DND-41 (cell line): ENCODE measurements around the gene KRT84.

Experiments
- EZH2 ChIP-seq: IDR thresholded peaks from 3 replicates; pipeline ENCODE4 v1.6.1; 2012; ENCODE audit warnings: borderline replicate concordance, low read depth, mild to moderate bottlenecking, moderate library complexity, low read length, inconsistent platforms; ENCODE audit not compliant: severe bottlenecking
- TF ChIP-seq, protein P1 (sequence below): IDR thresholded peaks from 2 replicates; pipeline ENCODE4 v1.5.1; 2012; ENCODE audit warnings: borderline replicate concordance, low read length, moderate library complexity, mild to moderate bottlenecking; ENCODE audit not compliant: poor library complexity, severe bottlenecking; ENCODE audit errors: extremely low read depth

DNA sequence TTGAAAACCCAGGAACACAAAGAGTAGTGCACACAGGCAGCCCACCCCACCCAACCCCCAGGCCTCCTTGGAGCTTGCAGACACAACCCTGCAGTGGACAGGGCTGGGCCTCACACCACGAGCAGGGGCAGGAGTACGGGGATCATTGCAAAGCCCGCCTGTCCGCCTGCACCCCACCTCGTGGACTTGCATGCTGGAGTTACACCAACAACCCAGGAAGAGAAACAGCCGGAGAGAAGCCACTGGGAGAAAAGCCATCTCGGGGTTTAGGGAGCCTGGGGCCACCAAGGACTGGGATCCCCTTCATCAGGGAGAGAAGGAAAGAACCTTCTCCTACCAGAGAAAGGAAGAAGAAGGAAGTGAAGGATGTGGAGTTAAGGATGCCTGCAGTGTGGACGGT is 8.2 kb downstream of the KRT84 start:
- TF ChIP-seq, protein P1, sequence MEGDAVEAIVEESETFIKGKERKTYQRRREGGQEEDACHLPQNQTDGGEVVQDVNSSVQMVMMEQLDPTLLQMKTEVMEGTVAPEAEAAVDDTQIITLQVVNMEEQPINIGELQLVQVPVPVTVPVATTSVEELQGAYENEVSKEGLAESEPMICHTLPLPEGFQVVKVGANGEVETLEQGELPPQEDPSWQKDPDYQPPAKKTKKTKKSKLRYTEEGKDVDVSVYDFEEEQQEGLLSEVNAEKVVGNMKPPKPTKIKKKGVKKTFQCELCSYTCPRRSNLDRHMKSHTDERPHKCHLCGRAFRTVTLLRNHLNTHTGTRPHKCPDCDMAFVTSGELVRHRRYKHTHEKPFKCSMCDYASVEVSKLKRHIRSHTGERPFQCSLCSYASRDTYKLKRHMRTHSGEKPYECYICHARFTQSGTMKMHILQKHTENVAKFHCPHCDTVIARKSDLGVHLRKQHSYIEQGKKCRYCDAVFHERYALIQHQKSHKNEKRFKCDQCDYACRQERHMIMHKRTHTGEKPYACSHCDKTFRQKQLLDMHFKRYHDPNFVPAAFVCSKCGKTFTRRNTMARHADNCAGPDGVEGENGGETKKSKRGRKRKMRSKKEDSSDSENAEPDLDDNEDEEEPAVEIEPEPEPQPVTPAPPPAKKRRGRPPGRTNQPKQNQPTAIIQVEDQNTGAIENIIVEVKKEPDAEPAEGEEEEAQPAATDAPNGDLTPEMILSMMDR, result no peak
- TF ChIP-seq EZH2, result no peak
